Hematopoietic multipotent progenitor cell (in vitro differentiated cells): ENCODE results near the gene SNIP1. TPM values are rescaled to one million over a fixed set of nuclear protein-coding genes. Genes with fewer than 3 reads are reported as not detected.
"Not testable (repeated sequence)": the region's sequence is repeated elsewhere in the genome, so short reads cannot be mapped to it uniquely, and the experiment has no call there.

ENCODE experiments used
- DNase-seq, 3 donors: peaks; one replicate each; pipeline ENCODE4 v3.0.0-alpha.2; 2011 to 2015; ENCODE audit warnings: low read depth in 2 of 3, low spot score in 2 of 3
- total RNA-seq: library from RNA; depleted of rRNA; stranded (reverse); fragments of >200 nt; gene quantifications from one replicate; pipeline ENCODE4 v1.2.3, GENCODE V29; 2012

SNIP1 gene, protein sequence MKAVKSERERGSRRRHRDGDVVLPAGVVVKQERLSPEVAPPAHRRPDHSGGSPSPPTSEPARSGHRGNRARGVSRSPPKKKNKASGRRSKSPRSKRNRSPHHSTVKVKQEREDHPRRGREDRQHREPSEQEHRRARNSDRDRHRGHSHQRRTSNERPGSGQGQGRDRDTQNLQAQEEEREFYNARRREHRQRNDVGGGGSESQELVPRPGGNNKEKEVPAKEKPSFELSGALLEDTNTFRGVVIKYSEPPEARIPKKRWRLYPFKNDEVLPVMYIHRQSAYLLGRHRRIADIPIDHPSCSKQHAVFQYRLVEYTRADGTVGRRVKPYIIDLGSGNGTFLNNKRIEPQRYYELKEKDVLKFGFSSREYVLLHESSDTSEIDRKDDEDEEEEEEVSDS
- 11.0 TPM for total RNA-seq

DNA sequence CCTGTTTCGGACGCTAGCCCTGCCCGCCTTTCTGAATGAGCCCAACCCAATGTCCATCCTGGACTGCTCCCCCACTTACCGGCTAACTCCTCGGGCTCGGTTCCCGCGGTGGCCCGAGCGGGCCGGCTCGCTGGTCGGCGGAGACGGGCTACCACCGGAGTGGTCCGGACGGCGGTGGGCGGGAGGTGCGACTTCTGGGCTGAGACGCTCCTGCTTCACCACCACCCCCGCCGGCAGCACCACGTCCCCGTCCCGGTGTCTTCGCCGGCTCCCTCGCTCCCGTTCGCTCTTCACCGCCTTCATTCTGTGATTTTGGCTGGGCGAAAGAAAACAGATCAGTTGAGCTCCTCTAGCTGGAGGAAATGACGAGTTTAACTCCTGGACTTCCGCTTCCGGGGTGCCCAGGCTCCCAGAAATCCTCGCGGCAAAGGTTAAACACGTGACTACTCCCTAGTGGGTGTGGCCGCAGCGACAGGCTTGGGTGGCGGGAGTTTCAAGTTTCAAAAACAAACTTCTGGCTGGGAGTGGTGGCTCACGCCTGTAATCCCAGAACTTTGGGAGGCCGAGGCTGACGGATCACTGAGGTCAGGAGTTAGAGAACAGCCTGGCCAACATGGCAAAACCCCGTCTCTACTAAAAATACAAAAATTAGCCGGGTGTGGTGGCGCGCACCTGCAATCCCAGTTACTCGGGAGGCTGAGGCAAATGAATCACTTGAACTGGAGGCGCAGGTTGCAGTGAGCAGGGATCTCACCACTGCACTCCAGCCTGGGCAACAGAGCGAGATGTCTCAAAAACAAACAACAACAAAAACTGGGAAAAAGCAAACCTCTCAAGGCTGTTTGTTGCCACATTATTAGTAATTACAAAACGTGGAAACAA, at the start of gene SNIP1:
SNIP1 (minus strand) TSS at position 367 of the 882 bp plus-strand sequence; CDS start at position 303, 64 bp downstream.
- peak; percentile 69 to 94 (median 91) for DNase-seq

DNA sequence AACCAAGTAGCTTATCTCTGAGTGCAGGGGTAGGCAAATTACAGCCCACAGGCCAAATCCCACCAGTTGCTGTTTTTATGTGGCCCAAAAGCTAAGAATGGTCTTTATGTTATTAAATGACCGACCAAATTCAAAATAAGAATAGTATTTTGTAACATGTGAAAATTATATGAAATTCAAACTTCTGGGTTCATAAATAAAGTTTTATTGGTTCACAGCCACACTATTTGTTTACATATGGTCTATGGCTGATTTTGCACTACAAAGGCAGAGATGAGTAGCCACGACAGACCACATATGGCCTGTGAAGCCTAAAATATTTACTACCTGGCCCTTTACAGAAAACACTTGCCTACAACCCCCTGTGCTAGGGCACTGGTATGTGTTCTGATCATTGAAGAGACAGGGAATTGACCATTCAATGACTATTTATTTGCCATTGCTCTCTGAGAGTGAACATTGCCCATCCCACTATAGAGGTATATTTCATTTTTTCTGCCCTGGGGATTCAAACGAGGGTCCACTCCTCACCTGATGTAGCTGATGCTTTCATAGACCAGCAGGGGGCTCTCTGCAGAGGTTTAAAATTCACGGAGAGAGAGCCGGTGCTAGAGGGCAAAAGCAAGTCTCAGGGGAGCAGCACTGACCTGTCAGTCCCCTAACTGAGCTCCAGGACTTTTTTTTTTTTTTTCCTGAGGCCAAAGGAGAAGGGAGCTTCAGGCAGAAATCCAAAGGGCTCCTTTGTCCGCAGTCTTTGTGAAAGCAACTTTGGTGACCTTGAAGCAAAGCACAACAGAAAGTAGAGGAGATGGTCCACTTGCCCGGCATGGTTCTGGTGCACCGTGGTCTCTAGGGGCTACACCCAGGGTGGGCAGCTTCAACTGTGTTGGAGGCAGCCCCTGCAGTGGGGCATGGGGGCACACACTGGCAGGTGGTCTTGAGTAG, 48.9 kb upstream of the SNIP1 start:
- DNase-seq = peak in 2 of 3 donors; percentile 39 to 72

DNA sequence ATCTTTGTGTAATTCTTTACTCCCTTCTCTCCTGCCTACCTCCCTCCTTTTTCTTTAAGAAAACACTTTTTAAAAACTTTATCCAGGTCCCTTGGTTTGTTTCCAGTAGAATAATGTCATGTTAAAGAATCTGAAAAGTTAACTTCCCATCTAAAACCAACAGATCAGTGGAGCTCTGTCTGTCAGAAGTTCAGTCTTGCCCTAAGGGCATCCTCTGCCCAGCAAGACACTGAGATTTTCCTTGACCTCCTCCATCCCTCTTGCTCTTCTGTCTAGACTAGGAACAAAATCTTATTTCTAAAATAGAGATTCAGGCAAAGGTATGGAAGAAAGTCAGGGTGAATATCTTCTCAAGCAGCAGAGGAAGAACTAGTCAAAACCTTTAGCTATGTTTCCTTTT, 47.3 kb upstream of the SNIP1 start:
- no peak for DNase-seq

DNA sequence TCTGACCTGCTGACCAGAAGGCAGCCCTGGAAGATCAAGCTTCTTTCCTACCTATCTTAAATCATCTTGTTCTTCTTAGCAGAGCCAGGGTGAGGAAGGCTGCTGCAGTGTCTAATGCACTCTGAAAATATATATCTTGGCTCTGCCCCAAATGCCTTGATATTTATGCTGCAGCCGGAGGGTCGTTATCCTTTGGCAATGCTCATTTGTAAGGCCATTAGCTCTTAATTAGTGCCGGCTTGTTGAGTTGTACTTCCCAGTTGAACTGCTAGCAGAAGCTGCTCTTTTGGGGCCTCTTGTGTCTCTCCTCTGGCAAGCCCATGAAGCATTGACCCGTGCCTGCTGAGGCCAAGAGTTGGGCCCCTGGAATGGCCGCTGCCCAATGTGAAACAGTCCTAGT, 45.8 kb upstream of the SNIP1 start:
- DNase-seq = no peak

DNA sequence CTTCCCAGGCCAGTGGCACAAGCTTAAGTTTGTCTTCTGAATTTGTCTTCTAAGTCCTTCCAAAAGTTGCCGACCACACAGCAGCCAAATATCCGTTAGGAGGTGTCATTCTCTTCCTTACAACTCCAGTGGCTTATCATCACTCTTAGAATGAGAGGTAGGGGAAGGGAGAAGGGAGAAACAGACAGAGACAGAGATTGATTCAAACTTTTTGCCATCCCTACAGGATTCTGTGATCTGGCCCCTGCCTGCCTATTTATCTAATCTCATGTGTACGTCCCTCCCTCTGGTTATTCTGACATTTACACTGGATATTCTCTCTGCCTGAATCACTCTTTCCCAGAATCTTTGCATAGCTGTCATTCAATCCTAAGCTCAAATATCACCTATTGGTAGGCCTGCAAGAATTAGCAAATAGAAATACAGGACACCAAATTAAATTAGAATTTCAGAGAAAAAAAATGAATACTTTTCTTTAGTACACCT, 42.1 kb upstream of the SNIP1 start:
- DNase-seq = no peak

DNA sequence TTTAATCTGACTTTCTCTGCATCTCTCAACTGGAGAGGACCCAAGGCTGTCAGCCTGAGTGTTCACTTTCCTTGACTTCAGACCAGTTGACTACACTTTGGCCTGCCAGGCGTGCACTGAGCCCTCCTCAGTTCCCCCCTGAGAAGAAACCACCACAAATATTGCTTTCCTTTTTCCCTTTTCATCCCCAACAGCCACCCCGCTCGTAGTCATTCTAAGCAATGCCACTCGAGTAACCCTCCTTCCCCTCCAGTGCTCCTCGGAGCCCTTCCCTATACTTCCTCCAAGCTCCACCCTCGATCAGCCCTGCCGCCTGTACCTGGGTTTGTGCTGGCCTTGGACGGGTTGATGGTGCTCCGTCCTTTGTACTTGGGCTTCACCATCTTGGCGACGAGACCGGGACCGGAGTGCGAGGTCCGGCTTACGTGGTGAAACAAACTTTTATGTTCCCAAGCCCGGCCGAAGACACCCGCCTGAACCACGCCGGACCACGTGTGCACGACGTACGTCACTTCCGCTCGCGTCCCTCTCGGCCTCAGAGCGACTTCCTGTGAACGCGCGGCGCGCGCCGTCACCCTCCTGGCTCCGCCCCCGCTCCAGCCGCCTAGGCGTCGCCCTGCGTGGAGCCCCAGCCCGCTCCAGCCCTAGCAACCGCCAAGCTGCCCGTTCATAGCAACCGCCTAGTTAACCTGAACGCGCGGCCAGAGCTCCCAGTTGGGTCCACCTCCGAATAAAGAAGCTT, 41.5 kb upstream of the SNIP1 start, which contains the start of gene GNL2:
GNL2 (minus strand) TSS at position 498 of the 742 bp plus-strand sequence; CDS start at position 383, 115 bp downstream.
- DNase-seq = peak; percentile 96 to 97 (median 96)

DNA sequence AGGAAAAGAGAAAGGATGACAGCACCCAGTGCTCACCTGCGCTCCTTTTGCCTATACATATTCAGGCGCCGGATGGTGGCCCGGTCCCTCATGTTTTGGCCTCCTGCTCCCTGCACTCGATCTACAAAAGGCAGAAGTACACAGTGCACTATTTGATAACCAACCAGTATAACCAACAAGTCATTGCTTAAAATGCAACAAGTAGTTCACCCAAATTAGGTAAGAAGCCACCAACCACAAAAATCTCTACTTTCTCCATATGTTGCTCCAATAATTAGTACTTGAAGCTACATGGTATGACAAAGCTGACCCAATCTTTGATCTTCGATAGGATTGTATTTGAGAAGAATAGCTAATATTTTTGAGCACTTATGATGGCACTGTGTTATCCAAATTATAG, 39.6 kb upstream of the SNIP1 start:
- DNase-seq = no peak

DNA sequence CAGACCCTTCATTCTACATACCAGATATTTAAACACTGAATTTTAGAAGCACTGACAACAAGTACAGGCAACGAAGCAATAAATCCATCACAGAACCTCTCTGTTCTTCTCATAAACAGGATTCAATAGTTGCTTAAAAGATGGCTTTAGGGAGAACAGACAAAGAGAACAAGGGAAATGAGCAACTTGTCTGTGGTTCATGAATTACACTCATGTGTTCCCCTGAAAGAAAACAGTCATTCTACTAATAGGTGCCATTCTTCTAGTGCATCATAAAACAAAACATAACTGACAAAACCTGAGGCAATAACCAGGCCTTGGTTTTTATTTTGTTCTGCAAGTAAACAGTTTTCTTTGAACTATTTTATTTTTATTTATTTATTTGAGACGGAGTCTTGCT, 34.8 kb upstream of the SNIP1 start:
- no peak for DNase-seq

DNA sequence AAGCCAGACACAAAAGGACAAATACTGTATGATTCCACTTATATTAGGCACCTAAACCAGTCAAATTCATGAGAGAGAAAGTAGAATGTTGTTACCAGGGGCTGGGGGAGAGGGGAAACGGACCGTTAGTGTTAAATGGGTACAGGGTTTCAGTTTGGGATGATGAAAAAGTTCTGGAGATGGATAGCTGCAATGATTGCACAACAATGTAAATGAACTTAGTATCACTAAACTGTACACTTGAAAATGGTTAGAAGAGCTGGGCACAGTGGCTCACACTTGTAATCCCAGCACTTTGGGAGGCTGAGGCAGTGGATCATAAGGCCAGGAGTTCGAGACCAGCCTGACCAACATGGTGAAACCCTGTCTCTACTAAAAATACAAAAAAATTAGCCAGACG, 30.5 kb upstream of the SNIP1 start:
- DNase-seq = not testable (repeated sequence)

DNA sequence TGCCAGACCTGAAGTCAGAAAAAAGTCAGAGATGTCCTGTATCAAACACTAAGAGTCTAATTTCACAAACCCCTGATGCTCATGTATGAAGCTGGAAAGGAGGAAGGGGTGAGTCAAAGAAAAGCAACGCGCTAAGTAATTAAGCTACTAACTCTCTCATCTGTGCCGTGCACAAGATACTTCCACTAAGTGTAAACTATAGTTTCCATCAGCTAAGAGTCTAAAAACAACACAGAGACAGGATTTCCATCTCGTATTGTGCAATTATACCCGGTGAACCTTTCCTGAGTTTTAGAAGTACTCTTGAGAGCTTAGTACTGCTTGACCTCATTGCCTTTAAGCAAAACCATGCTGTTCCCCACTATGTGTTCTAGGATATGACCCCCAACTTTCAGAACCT, 21.6 kb upstream of the SNIP1 start:
- no peak for DNase-seq

DNA sequence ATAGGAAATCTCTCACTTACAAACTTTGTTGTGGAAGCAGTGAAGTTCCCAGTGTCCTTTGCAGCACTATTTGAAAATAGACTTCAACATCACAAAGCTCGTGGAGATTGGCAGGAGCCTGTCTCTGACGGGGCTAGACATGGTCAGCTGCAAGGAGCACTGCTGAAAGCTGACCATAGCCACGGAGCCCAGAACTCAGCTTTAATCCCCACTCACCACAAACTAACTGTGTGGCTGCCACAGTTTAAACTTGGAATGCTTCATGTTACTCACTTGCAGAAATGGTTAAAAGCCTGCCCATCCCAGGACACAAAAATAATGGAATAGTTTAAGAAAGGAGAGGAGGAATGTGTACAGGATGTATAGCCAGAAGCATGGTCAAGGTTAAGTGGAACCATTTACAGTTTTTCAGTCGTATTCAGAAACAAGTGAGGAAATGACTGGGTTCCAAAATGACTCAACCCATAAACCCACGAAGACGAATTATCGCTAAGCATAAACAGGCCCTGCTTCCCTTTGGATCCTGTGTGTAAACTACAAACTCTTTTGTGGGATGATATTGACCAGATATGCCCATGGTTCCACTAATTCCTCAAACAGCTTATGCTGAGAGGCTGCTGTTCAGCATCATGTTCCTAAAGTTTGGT, 20.9 kb upstream of the SNIP1 start:
- no peak for DNase-seq

DNA sequence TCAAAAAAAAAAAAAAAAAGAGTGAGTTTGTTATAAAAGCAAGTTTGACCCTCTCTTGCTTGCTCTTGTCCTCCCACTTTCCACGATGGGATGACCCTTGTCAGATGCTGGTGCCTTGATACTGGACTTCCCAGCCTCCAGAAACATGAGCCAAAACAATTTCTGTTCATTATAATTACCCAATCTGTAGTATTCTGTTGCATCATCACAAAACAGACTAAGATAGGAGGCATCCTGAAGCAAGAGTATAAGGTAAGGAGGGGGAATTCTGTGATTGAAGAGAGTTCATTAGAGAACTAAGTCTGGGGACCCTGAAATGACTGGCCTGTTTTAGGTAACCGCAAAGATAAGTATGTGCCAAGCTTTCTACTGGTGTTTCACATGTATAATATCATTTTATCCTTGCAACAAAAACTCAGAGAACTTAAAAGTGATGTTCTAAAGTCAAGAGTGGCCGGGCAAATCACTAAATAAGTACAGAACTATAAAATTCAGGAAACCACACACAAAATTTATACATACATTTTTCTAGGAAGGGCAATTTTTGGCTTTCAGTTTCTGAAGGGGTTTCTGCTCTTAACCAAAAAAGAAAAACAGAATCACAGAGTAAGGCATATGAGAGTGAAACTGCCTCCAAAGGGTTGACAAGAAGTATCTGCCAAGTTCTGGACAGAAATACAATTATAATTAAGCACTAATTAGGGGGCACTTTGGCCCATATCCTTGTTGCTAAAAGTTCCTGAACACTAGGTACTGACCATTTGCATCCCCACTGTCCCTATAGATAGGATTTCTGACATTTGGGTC, 16.6 kb upstream of the SNIP1 start:
- DNase-seq = no peak

DNA sequence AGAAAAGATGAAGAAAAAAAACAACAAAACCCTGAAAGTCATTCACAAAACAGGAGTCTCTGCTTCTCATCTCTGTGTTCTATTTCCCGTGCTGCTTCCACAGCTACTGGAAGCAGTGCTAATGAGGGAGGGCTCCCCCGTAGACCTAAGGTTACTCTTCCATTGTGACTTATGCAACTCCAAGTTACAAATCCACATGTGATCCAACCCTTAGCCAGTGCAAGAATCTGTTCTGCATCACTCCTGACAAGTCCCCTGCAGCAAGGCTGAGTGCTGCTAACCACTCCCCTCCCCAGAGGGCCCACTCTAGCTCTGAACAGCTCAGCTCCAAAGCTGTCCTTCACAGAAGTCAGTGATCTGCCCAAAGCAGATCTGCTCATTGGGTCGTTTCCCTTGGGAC, 12.9 kb upstream of the SNIP1 start:
- no peak for DNase-seq

DNA sequence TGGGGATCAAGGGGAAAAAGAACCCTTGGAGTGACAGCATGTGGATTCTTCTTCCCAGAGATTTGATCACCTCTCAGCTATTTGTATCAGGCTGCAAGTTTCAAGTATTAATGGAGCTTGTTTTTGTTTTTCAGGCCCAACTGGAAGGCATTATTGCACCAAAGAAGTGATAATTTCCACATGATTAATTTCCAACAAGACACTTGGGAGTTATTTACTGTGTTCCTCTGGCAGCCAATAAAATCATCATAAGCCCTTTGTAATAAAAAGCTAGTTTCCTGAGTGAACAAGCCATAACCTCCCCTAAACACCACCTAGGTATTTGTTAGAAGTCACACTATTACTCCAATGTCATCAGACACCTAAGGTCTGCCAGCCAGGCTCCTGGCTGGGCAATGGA, 10.8 kb upstream of the SNIP1 start:
- DNase-seq = no peak

DNA sequence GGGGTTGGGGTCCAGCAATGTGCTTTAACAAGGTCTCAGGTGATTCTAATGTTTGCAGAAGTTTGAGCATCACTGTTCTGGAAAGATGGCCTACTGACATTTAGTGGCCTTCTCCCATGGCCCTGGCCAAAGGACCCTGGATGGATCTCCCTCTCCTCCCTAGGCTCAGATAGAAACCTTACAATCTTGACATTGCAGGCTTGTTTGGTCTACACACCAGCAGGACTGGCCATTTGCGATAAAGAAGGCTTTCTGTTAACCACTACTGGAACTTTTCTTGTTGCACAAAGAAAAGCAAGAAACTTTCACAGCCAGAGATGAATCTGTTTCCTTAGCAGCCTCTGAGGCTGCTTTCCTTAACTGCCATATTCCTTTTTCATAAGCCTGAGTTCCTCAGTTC, 8.9 kb upstream of the SNIP1 start:
- no peak for DNase-seq

DNA sequence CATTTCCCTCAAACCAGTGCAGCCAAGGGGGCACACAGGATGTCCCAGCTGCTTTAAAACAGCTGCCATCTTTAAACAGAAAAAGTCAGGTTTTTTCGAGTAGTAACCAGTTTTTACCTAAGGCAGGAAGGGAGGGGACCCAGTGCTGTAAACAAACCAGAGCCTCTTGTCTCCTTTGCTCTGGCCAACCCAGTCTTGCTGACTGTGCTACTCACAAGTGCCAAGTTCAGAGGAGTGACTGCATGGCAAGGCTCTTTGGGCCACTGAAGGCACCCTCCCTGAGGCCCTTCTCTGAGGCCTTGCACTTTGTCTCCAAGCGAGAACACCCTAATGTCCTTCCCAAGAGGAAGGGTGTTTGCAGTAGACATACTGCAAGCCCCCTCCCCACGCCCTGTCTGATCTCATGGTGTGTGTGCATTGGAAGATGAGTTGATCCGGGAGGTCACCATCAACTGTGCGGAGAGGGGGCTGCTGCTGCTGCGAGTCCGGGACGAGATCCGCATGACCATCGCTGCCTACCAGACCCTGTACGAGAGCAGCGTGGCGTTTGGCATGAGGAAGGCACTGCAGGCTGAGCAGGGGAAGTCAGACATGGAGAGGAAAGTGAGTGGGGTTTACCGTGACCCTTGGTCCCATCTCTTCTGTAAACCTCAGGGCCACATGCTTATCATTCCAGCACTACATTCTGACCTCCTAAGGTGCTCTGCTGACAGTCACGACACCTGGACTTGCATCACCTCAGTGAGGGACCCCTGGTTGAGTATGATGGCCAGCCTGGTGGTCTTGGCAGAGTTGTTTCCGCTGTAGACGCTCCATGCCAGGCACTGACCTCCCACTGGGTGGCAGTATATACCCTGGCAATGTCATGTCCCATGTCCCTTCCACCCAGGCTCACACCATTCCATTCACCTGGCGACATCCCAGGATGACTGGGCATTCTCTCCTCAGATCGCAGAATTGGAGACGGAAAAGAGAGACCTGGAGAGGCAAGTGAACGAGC, 7.3 kb upstream of the SNIP1 start:
- peak in 1 of 3 donors; percentile 21 for DNase-seq
